Colon (tissue), 2 donors: Measurements from ENCODE around the gene SBK1.
"Not testable (repeated sequence)": the region's sequence is repeated elsewhere in the genome, so short reads cannot be mapped to it uniquely, and the experiment has no call there.

Experiments
- FAIRE-seq: peaks from 2 replicates; lab custom pipeline; 2012; peaks lifted over from hg19 to GRCh38; lab: Jason Lieb, UNC
- donor health status: control.
- donor health status: control.

The SBK1 gene

GRCh38 chr16:28335678-28336077 is 43.4 kb downstream of the SBK1 start:
- not testable (repeated sequence) for FAIRE-seq

- FAIRE-seq: not testable (repeated sequence)
Measured at GRCh38 chr16:28336940-28337710, 44.8 kb downstream of the SBK1 start.

- FAIRE-seq: not testable (repeated sequence)
Measured at GRCh38 chr16:28338230-28338629, 45.9 kb downstream of the SBK1 start.

GRCh38 chr16:28362600-28362999 is 70.3 kb downstream of the SBK1 start:
- FAIRE-seq: not testable (repeated sequence)

- FAIRE-seq: not testable (repeated sequence)
Measured at GRCh38 chr16:28363408-28363807, 71.1 kb downstream of the SBK1 start, which contains the start of gene NPIPB6. Gene NPIPB6, minus strand, starts transcription at chr16:28363508. Its CDS starts 686 bp downstream, at chr16:28362822.

- FAIRE-seq: not testable (repeated sequence)
Measured at GRCh38 chr16:28364268-28365173, 72.2 kb downstream of the SBK1 start.

GRCh38 chr16:28367926-28368325 is 75.6 kb downstream of the SBK1 start:
- FAIRE-seq: not testable (repeated sequence)
